Thyroid gland (tissue), 4 donors: ENCODE results near the gene MNX1.

Experiments
- POLR2A ChIP-seq, 2 donors: fragments of 450-650 bp; IDR thresholded peaks; one replicate each; pipeline ENCODE4 v1.6.1; 2017; ENCODE audit warnings: antibody characterized with exemption in 2 of 2, mild to moderate bottlenecking in 2 of 2, moderate library complexity in 1 of 2
- TF ChIP-seq, protein P1 (sequence below), 6 experiments: fragments of 200-600 bp in 3 of 6; fragments of 450-650 bp in 3 of 6; sonication (generic) in 3 of 6; IDR thresholded peaks; one replicate each; pipeline ENCODE4 v1.5.1; 2016 to 2019; ENCODE audit warnings: antibody characterized with exemption in 6 of 6, mild to moderate bottlenecking in 2 of 6, inconsistent platforms in 1 of 6, moderate library complexity in 1 of 6

DNA sequence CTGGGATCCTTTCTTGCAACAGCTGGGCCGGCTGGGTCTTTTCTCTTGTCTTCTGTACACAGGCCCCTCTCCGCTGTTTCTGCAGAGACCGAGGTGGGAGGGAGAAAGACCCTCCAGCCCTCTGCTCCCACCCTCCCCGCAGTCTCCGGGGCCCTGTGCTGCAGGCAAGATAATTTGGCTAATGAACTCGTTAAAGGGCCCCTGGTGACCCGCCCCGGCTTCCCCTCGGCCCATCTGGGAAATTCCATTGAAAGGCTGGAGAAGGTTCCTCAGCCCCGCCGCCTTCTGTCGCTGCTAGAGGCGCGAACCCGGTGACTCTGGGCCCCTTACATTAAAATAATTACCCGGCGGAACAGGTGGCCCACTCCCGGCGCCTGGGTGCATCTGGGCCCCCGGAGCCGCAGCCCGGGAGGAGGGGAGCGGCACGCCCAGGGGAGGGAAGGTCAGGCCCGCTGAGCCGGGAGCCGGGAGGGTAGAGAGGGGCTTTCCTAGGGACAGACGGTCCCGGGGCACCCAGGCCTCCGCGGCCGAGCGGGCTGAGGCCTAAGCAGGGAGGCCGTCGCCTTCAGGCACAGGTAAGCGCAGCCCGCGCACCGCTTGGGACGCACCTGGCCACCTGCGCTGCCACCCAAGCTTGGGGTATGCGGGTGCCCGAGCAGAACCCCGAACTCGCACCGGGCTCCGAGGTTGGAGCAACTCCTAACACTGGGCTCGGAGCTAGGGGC is 7.3 kb upstream of the MNX1 start:
- TF ChIP-seq, protein P1, sequence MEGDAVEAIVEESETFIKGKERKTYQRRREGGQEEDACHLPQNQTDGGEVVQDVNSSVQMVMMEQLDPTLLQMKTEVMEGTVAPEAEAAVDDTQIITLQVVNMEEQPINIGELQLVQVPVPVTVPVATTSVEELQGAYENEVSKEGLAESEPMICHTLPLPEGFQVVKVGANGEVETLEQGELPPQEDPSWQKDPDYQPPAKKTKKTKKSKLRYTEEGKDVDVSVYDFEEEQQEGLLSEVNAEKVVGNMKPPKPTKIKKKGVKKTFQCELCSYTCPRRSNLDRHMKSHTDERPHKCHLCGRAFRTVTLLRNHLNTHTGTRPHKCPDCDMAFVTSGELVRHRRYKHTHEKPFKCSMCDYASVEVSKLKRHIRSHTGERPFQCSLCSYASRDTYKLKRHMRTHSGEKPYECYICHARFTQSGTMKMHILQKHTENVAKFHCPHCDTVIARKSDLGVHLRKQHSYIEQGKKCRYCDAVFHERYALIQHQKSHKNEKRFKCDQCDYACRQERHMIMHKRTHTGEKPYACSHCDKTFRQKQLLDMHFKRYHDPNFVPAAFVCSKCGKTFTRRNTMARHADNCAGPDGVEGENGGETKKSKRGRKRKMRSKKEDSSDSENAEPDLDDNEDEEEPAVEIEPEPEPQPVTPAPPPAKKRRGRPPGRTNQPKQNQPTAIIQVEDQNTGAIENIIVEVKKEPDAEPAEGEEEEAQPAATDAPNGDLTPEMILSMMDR (IDR thresholded peaks at IDR 0.05): no peak
- no peak for TF ChIP-seq POLR2A (IDR thresholded peaks at IDR 0.05)
